ENCODE results near the gene ZSCAN20. TPM values are rescaled to one million over a fixed set of nuclear protein-coding genes. Genes with fewer than 3 reads are reported as not detected.

ZSCAN20 gene
- total RNA-seq, 1 experiment from 2014 or later, result 3.9 TPM

DNA sequence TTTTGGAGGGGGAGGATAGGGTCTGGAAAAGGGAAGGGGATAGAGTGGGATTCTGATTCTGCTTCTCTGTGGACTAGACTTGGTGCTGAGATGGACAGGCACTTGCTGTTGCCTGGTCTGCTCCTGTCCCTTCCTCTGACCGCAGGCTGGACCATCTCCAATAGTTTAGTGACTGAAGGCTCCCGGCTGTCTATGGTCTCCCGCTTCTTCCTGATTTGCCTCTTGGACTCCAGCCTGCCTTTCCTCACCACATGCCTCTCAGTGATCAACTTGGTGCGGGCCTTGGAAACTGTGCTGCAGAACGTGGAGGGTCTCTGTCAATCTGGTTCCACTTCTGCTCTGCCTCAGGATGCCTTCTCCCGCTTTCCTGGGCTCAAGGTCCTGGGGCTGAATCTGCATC is 6.3 kb upstream of the ZSCAN20 start:
- no peak overlapping the region for H2BK20ac ChIP-seq (ENCODE audit: low read depth, low read length, poor library complexity, severe bottlenecking)
- H3K9me3 Mint-ChIP-seq, result no peaks in the 10 kb centered on the region
- no peak overlapping the region for H3K4me2 ChIP-seq (ENCODE audit: insufficient read depth, insufficient read length, low read length)
- H2BK120ac ChIP-seq (ENCODE audit: low read depth, low read length, poor library complexity, severe bottlenecking), result no peak overlapping the region
- H4K91ac ChIP-seq (ENCODE audit: insufficient read length, low read depth, low read length), result no peak overlapping the region
- H2BK5ac ChIP-seq (ENCODE audit: insufficient read length, low read length), result no peak overlapping the region
- no peaks in the 10 kb centered on the region for H3K9me3 ChIP-seq (ENCODE audit: control insufficient read depth, low read depth, low read length)
- no peak overlapping the region for H3K9ac ChIP-seq (ENCODE audit: extremely low read depth, insufficient read length, low read length)
- H3K27me3 ChIP-seq (ENCODE audit: insufficient read depth, low read length), result no peaks in the 10 kb centered on the region
- H4K8ac ChIP-seq (replicated peaks; ENCODE audit: insufficient read length, low read depth, low read length), result no peak overlapping the region
- H2AK5ac ChIP-seq (ENCODE audit: insufficient read length, low read length), result no peak overlapping the region
- H3T11ph ChIP-seq (ENCODE audit: low read length), result no peak overlapping the region
- H3K4me3 Mint-ChIP-seq, result no peak overlapping the region
- DNase-seq, result no peak
- no peak overlapping the region for H2AFZ ChIP-seq (ENCODE audit: low read length)
- H3K23me2 ChIP-seq (ENCODE audit: insufficient read length, low read depth, low read length, poor library complexity, severe bottlenecking), result no peaks in the 10 kb centered on the region
- no peak overlapping the region for H2BK12ac ChIP-seq (ENCODE audit: insufficient read length, low read depth, low read length)
- H3K23ac ChIP-seq (ENCODE audit: insufficient read length, low read depth, low read length), result no peak overlapping the region
- H2BK15ac ChIP-seq (ENCODE audit: low read depth, low read length), result no peak overlapping the region
- H3K18ac ChIP-seq (ENCODE audit: insufficient read length, low read depth, low read length), result no peak overlapping the region
- H3K4me1 Mint-ChIP-seq, result peaks cover 6 to 10% of the 10 kb centered on the region in 2 experiments
- H4K5ac ChIP-seq (ENCODE audit: insufficient read length, low read depth, low read length), result no peak overlapping the region
- H3K56ac ChIP-seq (ENCODE audit: insufficient read length, low read depth, low read length), result no peak overlapping the region
- no peaks in the 10 kb centered on the region; the same call in 1 of the 2 replicates for H3K4me1 ChIP-seq (ENCODE audit: insufficient read depth, low read length)
- H3K4ac ChIP-seq (ENCODE audit: low read depth, low read length), result no peak overlapping the region
- H3K36me3 Mint-ChIP-seq (ENCODE audit: insufficient read depth in 1 of 3, low read depth in 3 of 3), result no peaks in the 10 kb centered on the region
- no peak overlapping the region; the same call in 1 of the 2 replicates for H3K14ac ChIP-seq (ENCODE audit: insufficient read depth, low read length)
- H3K27ac ChIP-seq (ENCODE audit: insufficient read length, low read depth, low read length), result no peak overlapping the region
- no CpG with 5 or more reads among the region's 6 CpGs for WGBS (ENCODE audit: extremely low coverage, insufficient read length, low lambda C conversion rate)
- peaks cover 10% of the 10 kb centered on the region for H3K27me3 Mint-ChIP-seq (ENCODE audit: low read depth)
- TF ChIP-seq, protein P1, sequence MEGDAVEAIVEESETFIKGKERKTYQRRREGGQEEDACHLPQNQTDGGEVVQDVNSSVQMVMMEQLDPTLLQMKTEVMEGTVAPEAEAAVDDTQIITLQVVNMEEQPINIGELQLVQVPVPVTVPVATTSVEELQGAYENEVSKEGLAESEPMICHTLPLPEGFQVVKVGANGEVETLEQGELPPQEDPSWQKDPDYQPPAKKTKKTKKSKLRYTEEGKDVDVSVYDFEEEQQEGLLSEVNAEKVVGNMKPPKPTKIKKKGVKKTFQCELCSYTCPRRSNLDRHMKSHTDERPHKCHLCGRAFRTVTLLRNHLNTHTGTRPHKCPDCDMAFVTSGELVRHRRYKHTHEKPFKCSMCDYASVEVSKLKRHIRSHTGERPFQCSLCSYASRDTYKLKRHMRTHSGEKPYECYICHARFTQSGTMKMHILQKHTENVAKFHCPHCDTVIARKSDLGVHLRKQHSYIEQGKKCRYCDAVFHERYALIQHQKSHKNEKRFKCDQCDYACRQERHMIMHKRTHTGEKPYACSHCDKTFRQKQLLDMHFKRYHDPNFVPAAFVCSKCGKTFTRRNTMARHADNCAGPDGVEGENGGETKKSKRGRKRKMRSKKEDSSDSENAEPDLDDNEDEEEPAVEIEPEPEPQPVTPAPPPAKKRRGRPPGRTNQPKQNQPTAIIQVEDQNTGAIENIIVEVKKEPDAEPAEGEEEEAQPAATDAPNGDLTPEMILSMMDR (conservative IDR thresholded peaks at IDR 0.05), result no peak
- no peaks in the 10 kb centered on the region for H3K79me1 ChIP-seq (ENCODE audit: insufficient read depth, low read depth, low read length, poor library complexity, severe bottlenecking)
- H3K79me2 ChIP-seq (ENCODE audit: insufficient read depth, low read length), result no peaks in the 10 kb centered on the region
- H3K27ac Mint-ChIP-seq, result peak overlapping the region in 1 of 3 experiments; percentile 6; a peak in 1 of 7 replicates
- H4K20me1 ChIP-seq (ENCODE audit: control insufficient read depth, insufficient read depth, insufficient read length), result no peaks in the 10 kb centered on the region
